Measurements from ENCODE around the gene RGS2.
A peak's percentile ranks its signal among the peaks of the same experiment; 100 is the strongest.

Gene RGS2

GRCh38 chr1:192797143-192797542, 11.7 kb upstream of the RGS2 start:
- no peak for DNase-seq

GRCh38 chr1:192797891-192798290, 10.9 kb upstream of the RGS2 start:
- DNase-seq: no peak

- no peak for DNase-seq
Observed at GRCh38 chr1:192801451-192801850, 7.4 kb upstream of the RGS2 start.

GRCh38 chr1:192802406-192802805, 6.4 kb upstream of the RGS2 start:
- DNase-seq: no peak

- DNase-seq: no peak
Observed at GRCh38 chr1:192803501-192803900, 5.3 kb upstream of the RGS2 start.

- no peak for DNase-seq
Observed at GRCh38 chr1:192805832-192806323, 3.0 kb upstream of the RGS2 start.

- DNase-seq: no peak
Observed at GRCh38 chr1:192807211-192808162, 1.4 kb upstream of the RGS2 start.

- DNase-seq: no peak
Observed at GRCh38 chr1:192808163-192808517, 699 bp upstream of the RGS2 start.

- DNase-seq: peak; percentile 23
Observed at GRCh38 chr1:192809307-192810252, 741 bp downstream of the RGS2 start.

GRCh38 chr1:192810253-192810880, 1.5 kb downstream of the RGS2 start:
- no peak for DNase-seq

GRCh38 chr1:192811006-192811405, 2.2 kb downstream of the RGS2 start:
- DNase-seq: no peak

GRCh38 chr1:192811594-192812239, 2.9 kb downstream of the RGS2 start:
- DNase-seq: no peak

GRCh38 chr1:192812420-192813209, 3.8 kb downstream of the RGS2 start:
- no peak for DNase-seq

GRCh38 chr1:192814805-192815204, 6.0 kb downstream of the RGS2 start:
- no peak for DNase-seq

- DNase-seq: no peak
Observed at GRCh38 chr1:192817246-192817645, 8.4 kb downstream of the RGS2 start.

- no peak for DNase-seq
Observed at GRCh38 chr1:192821296-192821695, 12.5 kb downstream of the RGS2 start.

GRCh38 chr1:192824511-192824910, 15.7 kb downstream of the RGS2 start:
- DNase-seq: no peak

GRCh38 chr1:192826791-192827546, 18.1 kb downstream of the RGS2 start:
- DNase-seq: no peak

- no peak for DNase-seq
Observed at GRCh38 chr1:192830595-192831246, 21.9 kb downstream of the RGS2 start.

- DNase-seq: no peak
Observed at GRCh38 chr1:192831706-192832355, 23.0 kb downstream of the RGS2 start.

Measured in stimulated activated CD4-positive, alpha-beta T cell treated with anti-CD3 and anti-CD28 coated beads, Interleukin-12 subunit alpha, Interleukin-12 subunit beta, amount 100 ng/mL, for 4 hours (primary cell).